RPMI8226 (cell line): ENCODE data around the gene IMPDH2.

Source experiments
- DNase-seq: peaks from one replicate; pipeline ENCODE4 v3.0.0-alpha.2; 2015

The IMPDH2 gene

DNA sequence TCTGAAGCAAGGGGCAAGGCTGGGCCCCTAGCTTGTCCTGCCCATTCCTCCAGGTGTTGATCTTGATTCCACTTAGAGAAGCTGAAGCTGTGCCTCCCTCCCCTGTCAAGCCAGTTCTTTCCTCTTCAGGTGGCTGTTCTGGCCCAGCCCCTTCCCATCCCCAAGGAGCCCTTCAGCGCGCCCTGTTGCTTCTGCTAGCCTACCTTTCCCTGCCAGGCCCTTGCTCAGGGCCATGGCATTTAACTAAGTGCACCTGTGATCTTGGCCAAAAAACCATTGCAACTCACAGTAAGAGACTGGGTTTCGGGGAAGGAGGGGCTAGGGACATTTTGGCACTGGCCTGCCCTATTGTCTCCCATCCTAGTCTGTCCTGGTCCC, 23.9 kb downstream of the IMPDH2 start:
- DNase-seq = no peak

GRCh38 chr3:49004352-49005302, 24.6 kb downstream of the IMPDH2 start:
- DNase-seq = no peak

DNA sequence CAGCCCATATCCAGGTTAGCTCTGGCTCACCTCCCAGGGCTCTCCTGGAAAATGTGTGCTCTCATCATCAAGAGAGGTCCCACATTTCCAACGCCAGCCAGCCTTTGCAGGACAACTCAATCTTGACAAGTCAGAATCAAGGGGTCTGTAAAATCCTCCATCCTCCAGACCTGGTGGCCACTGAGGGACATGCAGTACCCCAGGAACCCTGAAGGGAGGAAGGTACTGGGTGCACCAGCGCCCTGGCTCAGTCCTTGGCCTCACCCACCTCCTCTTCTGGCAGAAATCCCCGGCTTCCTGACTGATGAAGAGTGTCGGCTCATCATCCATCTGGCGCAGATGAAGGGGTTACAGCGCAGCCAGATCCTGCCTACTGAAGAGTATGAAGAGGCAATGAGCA, 28.0 kb downstream of the IMPDH2 start:
- DNase-seq = no peak

GRCh38 chr3:48999085-48999858, 29.9 kb downstream of the IMPDH2 start:
- DNase-seq = peak; percentile 43

- no peak for DNase-seq
Measured at GRCh38 chr3:48997714-48998637, 31.2 kb downstream of the IMPDH2 start.

GRCh38 chr3:48997102-48997635, 32.0 kb downstream of the IMPDH2 start:
- no peak for DNase-seq

GRCh38 chr3:48996640-48997039, 32.6 kb downstream of the IMPDH2 start:
- DNase-seq = no peak

DNA sequence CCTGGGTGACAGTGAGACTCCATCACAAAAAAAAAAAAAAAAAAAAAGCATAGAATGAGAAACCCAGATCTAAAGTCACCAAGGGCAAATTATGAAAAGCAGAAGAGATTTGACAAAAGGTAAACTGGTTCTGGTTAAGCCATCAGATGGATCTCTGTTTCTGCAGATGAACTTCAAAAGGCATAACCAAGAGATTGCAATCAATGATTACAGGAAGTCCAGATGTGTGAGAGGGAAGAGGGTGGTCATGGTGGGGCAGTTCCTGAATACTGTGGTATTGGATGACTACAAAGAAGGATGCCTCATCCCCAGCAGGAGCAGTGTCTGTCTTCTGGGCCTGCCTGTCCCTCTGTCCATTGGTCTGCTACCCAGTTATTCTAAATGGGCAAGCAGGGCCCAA, 35.4 kb downstream of the IMPDH2 start:
- DNase-seq = no peak

GRCh38 chr3:48991851-48992545, 37.2 kb downstream of the IMPDH2 start:
- no peak for DNase-seq

DNA sequence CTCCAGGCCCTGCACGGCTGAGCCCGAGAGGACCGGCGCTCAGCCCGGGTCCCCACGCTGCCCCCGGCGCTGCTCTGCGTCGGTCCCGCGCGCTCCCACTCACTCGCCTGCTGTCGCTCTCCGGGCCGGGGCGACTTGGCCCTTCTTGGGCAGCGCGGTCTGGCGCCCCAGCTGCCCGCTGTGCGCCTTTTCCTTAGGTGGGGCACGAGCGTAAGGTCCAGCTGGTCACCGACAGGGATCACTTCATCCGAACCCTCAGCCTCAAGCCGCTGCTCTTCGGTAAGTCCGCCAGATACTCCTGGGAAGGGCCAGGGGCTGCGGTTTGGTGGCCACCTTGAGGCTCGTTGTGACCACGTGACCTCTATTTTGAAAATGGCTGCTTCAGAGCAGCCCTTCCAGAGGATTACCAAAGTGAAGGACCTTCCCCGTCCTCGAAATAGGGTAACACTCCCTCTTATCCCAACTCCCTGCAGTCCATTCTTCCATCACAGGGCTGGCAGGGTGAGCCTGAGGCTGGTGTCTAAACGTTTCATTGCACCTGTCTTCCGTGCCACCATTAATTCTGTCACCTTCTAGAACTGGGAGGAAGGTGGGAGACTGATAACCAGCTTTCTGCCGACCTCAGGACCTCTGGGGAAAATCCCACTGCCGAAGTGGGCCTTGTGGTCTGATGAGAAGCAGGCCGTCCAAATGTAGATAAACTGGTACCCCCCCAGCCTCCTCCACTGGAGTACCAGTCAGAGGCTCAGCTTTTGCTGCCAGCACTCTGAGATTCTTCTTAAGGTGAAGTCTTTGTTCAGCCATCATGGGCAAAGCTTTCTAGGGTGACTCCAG, 38.3 kb downstream of the IMPDH2 start:
- DNase-seq = peak; percentile 58

DNA sequence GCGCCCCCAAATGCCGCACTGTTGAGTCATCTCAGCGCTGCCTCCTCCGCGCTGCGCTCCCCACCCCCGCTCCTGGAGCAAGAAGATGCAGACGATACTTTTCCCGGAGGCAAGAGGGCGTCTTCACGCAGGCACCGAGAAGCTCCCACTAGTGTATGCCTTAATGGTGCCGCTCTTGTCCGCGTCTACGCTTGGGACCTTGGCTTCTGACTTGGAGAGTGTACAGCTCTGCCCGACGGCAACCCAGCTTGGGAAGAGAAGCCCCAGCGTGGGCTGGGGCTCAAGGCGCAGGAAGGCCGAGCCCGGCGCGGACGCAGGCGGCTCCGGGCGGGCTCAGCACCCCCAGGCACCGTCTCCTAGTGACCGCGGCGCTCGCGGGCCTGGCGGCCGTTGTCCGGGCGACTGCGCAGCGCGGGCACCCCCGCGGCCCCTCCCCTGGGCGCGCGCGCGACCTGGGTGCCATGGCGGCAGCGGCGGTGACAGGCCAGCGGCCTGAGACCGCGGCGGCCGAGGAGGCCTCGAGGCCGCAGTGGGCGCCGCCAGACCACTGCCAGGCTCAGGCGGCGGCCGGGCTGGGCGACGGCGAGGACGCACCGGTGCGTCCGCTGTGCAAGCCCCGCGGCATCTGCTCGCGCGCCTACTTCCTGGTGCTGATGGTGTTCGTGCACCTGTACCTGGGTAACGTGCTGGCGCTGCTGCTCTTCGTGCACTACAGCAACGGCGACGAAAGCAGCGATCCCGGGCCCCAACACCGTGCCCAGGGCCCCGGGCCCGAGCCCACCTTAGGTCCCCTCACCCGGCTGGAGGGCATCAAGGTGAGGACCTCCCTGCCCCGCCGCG, 39.2 kb downstream of the IMPDH2 start, which contains the start of gene P4HTM:
TSS of gene P4HTM (plus strand) at position 446 of the 840 bp plus-strand sequence. CDS start at position 462, 16 bp downstream.
- DNase-seq = peak; percentile 85

GRCh38 chr3:48989126-48989795, 39.9 kb downstream of the IMPDH2 start:
- peak; percentile 18 for DNase-seq

DNA sequence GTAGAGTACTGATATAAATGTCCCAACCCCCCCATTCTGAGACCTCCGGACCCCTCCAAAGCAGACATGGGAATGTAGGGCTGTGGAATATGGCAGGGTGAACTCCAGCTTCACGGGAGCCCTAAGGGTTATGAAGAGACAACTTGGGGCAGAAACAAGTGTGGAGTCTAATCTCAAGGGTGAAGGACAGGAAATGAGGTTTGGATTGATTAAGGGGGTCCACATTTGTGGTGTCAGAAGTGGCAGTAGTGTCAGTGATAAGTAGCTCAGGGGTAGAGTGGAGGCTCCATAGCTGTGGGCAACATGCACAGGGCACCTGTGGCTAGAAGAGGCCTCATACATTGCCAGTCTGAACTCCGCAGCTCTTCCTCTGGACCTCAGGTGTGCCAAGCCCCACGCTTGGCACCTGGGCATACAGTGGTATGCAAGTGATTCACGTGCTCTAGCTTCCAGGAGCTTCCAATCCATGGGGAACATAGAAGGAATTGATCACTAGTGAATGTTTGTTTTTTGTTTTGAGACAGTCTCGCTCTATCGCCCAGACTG, 43.3 kb downstream of the IMPDH2 start:
- DNase-seq = no peak

GRCh38 chr3:48984663-48985062, 44.5 kb downstream of the IMPDH2 start:
- no peak for DNase-seq

GRCh38 chr3:48983096-48983495, 46.1 kb downstream of the IMPDH2 start:
- no peak for DNase-seq

GRCh38 chr3:48982686-48983085, 46.5 kb downstream of the IMPDH2 start:
- DNase-seq = no peak

DNA sequence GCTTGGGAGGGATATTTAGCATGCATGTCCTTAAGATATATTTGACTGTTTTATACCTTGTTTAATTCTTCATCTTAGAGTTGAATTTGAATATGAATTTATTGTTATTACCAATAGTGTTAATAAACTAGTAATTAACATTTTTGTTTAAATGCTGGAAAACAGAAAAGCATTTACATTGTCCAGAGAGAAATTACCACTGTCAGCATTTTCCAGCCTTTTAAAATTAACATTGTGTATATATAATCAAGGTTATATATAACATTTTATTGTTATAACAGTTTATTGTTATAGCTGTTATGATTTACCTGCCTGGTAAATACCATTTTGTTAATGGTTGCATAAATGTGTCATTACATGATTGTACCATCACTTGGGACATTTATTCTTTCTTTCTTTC, 47.2 kb downstream of the IMPDH2 start:
- DNase-seq = no peak

DNA sequence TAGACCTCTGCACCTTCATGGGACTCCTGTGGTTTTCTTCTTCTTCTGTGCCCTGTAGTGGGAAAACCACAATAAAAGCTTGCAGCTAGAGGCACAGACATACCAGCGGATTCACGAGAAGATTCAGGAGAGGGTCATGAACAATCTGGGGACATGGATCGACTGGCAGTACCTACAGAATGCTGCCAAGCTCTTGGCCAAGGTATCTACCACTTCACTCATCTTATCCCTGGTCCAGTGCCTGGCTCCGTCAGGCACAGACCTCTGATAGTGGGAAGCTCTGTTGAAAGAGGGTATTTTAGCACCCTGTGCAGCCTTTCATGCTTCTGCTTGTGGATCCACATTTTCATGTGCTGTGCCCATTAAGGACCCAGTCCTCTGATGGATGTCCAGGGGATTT, 48.9 kb downstream of the IMPDH2 start:
- no peak for DNase-seq

- DNase-seq = no peak
Measured at GRCh38 chr3:48979451-48979850, 49.7 kb downstream of the IMPDH2 start.
